Daoy (cell line): Measurements from ENCODE around the gene CDKAL1. TPM values are rescaled to one million over a fixed set of nuclear protein-coding genes. Genes with fewer than 3 reads are reported as not detected.

Source experiments
- DNase-seq: peaks from one replicate; pipeline ENCODE4 v3.0.0-alpha.2; 2015; ENCODE audit warnings: low read depth
- total RNA-seq: library from RNA; depleted of rRNA; stranded (reverse); fragments of >200 nt; shearing (Covaris generic); gene quantifications from 2 replicates; pipeline ENCODE4 v1.2.3, GENCODE V29; 2014

CDKAL1 gene
- total RNA-seq, 1 experiment from 2014 or later = 34.0 TPM

DNA sequence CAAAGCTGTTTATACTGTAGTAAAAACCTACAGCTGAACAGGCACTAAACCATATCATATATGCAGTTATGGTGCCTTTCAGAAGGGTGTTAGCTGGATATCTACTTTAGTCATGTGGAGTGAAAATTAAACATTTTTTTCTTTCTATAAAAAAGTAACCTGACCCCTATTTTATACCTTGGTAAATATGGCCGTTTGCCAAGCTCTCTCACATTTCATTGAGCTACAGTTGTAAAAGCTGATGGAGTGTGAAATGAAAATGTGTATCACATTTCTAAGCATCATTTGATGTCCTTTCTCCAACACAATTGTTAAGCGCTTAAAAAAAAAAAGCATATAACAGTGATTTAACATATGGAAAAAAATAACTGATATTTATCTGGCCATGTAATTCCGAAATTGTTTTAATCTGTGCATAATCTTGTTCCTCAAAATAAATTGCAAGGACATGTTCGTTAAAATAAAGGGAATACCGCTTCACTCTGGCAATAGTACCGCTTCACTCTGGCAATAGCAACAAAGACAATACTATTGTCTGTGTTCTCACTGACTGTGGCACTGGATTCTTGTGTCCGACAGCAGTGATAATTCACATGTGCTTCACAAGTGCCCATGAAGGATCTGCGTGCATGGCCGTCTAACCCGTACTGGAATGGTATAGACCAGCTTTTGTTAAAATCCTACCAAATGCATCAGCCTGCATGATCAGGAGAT lies 667.5 kb downstream of the CDKAL1 start:
- peak; percentile 40 for DNase-seq

- DNase-seq = no peak
These were observed 668.3 kb downstream of the CDKAL1 start for GRCh38 chr6:21202521-21202920.

DNA sequence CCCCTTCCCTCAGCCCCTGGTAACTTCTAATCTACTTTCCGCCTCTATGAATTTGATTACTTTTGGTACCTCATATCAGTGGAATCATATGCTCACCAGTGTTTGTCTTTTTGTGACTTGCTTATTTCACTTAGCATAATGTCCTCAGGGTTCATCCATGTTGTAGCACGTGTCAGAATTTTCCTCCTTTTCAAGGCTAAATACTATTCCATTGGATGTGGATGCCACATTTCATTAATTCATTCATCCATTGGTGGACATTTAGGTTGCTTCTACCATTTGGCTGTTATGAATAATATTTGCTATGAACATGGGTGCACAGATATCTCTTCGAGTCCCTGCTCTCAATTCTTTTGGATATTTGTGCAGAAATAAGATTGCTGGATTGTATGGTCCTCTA lies 670.7 kb downstream of the CDKAL1 start:
- no peak for DNase-seq

DNA sequence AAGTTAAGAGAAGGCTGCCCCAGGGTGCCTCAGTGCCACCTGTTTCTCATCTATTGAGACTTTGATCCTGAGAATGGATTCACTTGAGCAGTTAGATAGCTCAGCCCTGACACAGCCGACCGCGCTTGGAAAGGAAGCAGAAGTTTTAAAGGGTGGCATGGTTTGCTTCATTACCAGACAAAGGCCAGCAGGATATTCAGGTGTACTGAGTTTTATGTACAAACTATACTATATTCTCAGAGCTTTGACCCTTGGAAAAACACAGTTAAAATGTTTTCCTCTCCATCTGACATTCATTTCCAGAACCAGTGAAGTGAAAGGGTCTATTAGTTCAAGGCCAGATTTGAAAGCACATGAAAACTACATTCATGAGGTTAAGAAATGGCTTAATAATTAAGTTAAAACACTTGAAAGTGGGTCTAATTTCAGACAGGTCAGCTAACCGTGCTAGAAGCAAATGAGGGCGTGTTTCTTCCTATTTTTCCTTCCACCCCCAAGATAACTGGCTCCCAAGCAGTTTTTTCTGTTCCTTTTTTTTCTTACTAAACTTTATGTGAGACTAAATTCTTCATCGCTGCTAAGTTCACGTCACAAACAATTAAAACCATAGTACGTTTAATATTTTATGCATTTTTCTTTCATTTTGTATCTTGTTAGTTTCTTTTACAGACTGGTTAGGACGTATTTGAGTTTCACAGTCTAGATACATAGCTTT lies 674.0 kb downstream of the CDKAL1 start:
- no peak for DNase-seq

DNA sequence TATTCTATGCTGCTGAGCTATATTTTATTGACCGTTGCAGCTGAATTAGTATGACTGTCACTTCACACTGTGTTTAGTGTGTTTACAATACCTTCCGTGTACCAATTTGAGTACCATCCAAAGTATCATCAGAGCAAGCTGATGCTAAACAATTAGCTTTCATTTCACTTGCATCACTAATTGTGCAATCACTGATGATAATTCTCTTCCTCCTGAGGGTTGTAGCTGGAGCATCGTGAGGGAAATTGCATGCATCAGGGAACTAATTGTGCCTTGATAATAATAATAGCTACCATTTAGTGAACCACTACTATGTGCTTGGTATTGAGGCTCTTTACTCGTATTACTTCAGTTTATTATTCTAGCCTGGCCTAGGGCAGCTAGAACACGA lies 674.5 kb downstream of the CDKAL1 start:
- DNase-seq = no peak

DNA sequence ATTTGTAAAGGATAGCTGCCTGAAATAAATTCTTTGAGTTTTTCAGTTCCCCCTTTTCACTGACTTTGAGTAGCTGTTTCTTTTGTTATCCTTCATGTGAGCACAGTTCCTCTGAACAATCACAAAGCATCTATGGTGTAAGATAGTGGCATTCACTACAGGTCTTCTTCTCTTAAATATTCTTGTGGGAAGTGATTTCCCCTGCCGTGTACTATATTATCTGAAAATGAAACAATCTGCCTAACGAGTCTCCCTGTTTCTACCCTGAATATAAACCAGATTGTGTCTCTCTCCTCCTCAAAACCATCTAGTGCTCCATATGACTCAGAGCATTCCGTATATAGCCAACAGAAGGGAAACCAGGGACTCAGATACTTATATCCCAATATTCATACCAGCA lies 679.2 kb downstream of the CDKAL1 start:
- no peak for DNase-seq

- DNase-seq = no peak
These were observed 680.6 kb downstream of the CDKAL1 start for GRCh38 chr6:21214738-21215448.

- no peak for DNase-seq
These were observed 685.0 kb downstream of the CDKAL1 start for GRCh38 chr6:21219241-21219640.

DNA sequence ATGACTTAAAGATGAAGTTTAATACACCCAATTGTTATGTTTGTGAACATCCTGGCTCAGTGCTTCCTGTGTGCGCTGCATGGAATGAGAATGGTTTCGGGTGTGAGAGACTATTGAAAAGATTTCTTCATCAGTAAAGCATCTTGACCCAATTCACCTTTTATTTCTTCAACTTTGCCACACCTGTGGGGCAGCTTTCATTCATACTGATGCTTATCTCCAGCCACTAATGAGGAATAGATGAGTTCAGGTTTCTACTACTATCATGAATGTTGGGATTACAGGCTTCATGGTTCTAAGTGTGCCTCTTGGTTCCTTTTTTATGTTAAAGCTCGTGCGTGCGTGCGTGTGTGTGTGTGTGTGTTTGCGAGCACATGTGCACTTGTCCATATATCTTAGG lies 685.6 kb downstream of the CDKAL1 start:
- no peak for DNase-seq

GRCh38 chr6:21220271-21220987 lies 686.2 kb downstream of the CDKAL1 start:
- no peak for DNase-seq

GRCh38 chr6:21222656-21223055 lies 688.4 kb downstream of the CDKAL1 start:
- no peak for DNase-seq

DNA sequence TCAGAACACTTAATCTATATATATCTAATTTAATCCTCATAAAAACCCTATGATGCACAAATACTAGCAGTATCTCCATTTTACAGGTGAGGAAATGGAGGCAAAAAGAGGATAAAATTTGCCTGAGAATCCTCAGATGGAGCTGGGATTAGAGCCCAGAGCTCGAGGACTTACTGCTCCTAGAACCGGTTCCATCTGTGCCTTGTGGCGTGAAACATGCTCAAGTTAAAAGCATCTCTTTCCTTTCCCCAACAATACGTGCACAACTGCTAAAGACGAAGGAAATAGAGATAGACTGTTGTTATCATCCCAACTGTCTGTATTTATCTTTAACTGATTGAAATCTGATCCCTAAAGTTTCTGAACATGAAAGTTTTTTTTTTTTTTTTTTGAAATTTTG lies 691.7 kb downstream of the CDKAL1 start:
- no peak for DNase-seq

DNA sequence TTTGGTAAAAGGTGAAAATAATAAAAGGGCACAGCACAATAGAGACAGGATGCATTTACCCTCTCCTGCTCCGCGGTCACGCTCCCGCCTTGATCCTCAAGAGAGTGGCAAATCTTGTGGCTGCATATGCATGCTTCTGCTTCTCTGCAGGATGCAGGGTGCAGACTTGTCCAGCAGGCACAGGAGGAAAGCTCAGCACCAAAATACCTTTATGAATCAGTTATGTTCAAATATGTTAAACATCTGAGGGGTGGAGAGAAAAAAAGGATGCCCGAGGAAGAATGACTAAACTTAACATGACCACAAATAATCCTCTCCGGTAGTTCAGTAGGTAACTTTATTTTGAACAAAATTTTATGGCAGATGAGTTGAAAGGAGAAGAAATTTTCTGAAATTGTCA lies 693.2 kb downstream of the CDKAL1 start:
- DNase-seq = no peak

DNA sequence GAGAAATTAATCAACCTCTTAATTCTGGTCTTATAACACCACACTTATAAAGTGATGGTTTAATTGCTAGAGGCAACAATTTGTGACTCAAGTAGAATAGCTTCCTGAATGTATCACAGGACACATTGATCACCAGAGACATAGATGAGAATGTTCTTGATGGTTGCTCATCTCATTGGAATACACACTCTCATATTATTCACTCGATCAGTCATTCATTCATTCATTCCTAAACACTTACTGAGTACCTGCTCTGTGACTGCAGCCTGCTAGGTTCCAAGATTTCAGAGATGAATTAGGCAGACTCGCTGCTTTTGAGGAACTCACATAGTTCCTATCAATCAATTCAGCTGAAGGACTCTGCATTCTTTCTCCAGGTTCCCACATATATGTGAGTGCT lies 694.2 kb downstream of the CDKAL1 start:
- no peak for DNase-seq

- no peak for DNase-seq
These were observed 694.7 kb downstream of the CDKAL1 start for GRCh38 chr6:21228876-21229460.

GRCh38 chr6:21230536-21230935 lies 696.3 kb downstream of the CDKAL1 start:
- no peak for DNase-seq

DNA sequence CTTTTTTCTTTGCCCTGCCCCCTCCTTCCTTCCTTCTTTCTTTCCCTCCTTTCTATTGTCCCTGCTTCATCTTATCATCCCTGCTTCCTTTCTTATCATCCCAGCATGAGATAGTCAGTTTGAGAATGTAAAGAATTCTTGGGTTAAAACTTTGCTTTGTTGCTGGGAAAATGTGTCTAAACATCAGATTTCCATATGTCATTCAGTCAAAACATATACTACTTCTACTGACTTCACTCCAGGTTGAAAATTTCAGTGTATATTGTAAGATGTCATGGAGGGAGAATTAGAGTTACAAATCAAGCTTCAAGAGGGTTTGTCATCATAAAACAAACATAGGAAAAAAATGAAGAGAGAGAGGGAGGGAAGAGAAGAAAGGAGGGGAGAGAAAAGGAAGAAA lies 700.9 kb downstream of the CDKAL1 start:
- DNase-seq = no peak

DNA sequence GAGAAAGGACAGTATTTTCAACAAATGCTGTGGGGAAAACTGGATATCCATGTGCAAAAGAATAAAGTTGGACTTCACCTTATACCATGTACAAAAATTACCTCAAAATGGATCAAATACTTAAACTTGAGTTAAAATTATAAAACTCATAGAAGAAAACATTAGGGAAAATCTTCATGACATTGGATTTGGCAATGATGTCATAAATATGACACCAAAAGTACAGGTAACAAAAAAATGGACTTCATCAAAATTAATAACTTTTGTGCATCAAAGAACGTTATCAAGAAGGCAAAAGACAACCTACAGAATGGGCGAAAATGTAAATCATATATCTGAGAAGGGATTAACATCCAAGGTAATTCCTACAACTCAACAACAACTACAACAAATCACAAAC lies 704.0 kb downstream of the CDKAL1 start:
- no peak for DNase-seq

GRCh38 chr6:21240709-21241108 lies 706.5 kb downstream of the CDKAL1 start:
- no peak for DNase-seq

DNA sequence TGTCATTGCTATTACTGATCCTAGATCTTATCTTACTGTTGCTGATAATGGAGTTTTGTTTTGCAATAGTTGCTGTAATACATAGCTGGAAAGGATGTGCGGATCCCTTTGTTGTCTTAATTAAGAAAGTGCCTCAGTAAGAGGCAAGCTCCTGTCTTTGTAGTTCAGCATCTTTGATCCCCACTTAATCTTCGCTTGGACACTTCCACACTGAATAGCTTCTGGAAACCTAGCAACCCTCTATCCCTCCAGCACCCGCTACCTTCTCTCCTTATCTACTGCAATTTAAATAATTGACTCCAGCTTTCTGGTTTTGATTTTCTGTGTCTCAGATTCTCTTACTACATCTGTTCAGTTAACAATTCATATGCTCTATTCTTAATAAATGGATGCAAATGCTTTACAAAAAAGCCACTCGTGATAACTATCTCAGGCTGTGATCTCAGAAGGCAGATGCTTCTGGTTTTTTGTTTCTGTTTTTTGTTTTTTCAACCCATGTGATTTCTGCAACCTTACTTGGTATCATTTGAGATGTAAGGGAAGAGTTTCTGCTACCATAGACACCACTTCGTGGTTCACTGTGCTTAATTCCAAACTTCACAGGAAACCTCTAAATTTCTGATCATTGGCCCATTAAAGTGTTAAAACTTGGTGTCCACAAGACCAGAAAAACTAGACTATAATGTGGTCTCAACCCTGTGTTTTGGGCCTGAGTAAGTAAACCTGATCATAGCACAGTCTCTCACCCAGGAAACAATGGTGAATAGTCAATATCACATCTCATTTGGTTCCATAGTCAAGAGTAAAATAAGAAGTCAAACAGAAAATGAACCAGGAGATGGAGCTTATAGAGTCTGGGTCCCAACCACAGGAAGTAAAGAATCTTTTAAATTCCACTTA lies 707.2 kb downstream of the CDKAL1 start:
- DNase-seq = no peak
